Glomerular endothelial cell (primary cell): Measurements from ENCODE around the gene RTN4RL1. TPM values are rescaled to one million over a fixed set of nuclear protein-coding genes. Genes with fewer than 3 reads are reported as not detected.

Source experiments
- DNase-seq: peaks from one replicate; pipeline ENCODE4 v3.0.0-alpha.2; 2011; ENCODE audit warnings: low read depth, low spot score; ENCODE audit errors: extremely low read depth
- total RNA-seq: library from RNA; depleted of rRNA; stranded (reverse); fragments of >200 nt; gene quantifications from 2 replicates; pipeline ENCODE4 v1.2.3, GENCODE V29; 2015

The RTN4RL1 gene
- total RNA-seq, 1 donor from 2014 or later = not detected

- DNase-seq = no peak
Observed at GRCh38 chr17:1956134-1956533, 69.0 kb downstream of the RTN4RL1 start.

GRCh38 chr17:1953831-1954230 lies 71.3 kb downstream of the RTN4RL1 start:
- no peak for DNase-seq

GRCh38 chr17:1951920-1952319 lies 73.2 kb downstream of the RTN4RL1 start:
- no peak for DNase-seq

- no peak for DNase-seq
Observed at GRCh38 chr17:1949754-1950153, 75.4 kb downstream of the RTN4RL1 start.

GRCh38 chr17:1948517-1948825 lies 76.7 kb downstream of the RTN4RL1 start:
- DNase-seq = no peak

GRCh38 chr17:1947743-1948516 lies 77.2 kb downstream of the RTN4RL1 start:
- DNase-seq = no peak

- DNase-seq = no peak
Observed at GRCh38 chr17:1947229-1947742, 77.8 kb downstream of the RTN4RL1 start.

- no peak for DNase-seq
Observed at GRCh38 chr17:1946021-1946932, 78.9 kb downstream of the RTN4RL1 start.

GRCh38 chr17:1945621-1946020 lies 79.5 kb downstream of the RTN4RL1 start:
- no peak for DNase-seq

- no peak for DNase-seq
Observed at GRCh38 chr17:1943436-1943831, 81.7 kb downstream of the RTN4RL1 start.

- no peak for DNase-seq
Observed at GRCh38 chr17:1942666-1943435, 82.3 kb downstream of the RTN4RL1 start.

- no peak for DNase-seq
Observed at GRCh38 chr17:1942066-1942365, 83.1 kb downstream of the RTN4RL1 start.

- DNase-seq = no peak
Observed at GRCh38 chr17:1941272-1942065, 83.7 kb downstream of the RTN4RL1 start.

- DNase-seq = no peak
Observed at GRCh38 chr17:1940810-1941185, 84.3 kb downstream of the RTN4RL1 start.

- no peak for DNase-seq
Observed at GRCh38 chr17:1939981-1940809, 84.9 kb downstream of the RTN4RL1 start.

- DNase-seq = no peak
Observed at GRCh38 chr17:1937461-1937860, 87.7 kb downstream of the RTN4RL1 start.

GRCh38 chr17:1936766-1937165 lies 88.4 kb downstream of the RTN4RL1 start:
- no peak for DNase-seq

GRCh38 chr17:1934901-1935300 lies 90.2 kb downstream of the RTN4RL1 start:
- DNase-seq = no peak

GRCh38 chr17:1933875-1934715 lies 91.0 kb downstream of the RTN4RL1 start:
- DNase-seq = no peak
